NCI-H2171 treated with DMSO at 0.1 percent for 48 hours (cell line): ENCODE measurements around the gene CNTNAP5.
A peak's percentile ranks its signal among the peaks of the same experiment; 100 is the strongest.

ENCODE experiments used
- DNase-seq: peaks from one replicate; lab custom pipeline; 2025; lab: John Stamatoyannopoulos, UW

The CNTNAP5 gene

DNA sequence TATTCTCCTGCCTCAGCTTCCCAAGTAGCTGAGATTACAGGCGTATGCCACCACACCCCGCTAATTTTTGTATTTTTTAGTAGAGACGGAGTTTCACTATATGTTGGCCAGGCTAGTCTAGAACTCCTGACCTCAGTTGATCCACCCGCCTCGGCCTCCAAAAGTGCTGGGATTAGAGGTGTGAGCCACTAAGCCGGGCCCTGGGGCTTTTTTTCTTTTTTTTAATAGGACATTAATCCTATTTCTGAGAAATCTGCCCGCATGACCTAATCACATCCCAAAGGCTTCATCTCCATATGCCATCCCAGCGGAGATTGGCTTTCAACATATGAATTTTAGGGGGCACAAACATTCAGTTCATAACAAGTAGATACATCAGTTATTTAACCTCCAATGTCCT, 128.6 kb downstream of the CNTNAP5 start:
- no peak for DNase-seq

DNA sequence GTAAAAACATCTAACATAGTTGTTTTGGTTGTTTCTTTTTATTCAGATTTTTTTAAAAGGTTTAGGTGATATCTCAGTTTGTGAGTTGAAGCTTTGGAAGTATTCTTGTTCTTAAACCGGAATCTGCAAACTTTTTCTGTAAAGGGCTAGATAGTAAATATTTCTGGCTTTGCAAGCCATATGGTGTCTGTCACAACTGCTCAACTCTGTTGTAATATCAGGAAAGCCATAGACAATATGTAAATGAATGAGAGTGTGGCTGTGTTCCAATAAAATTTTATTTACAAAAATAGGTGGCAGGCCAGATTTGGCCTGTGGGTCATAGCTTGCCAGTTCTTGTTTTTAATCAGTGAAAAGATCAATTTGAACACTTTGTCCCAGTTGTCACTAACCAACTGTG, 134.1 kb downstream of the CNTNAP5 start:
- DNase-seq, result peak; percentile 56

DNA sequence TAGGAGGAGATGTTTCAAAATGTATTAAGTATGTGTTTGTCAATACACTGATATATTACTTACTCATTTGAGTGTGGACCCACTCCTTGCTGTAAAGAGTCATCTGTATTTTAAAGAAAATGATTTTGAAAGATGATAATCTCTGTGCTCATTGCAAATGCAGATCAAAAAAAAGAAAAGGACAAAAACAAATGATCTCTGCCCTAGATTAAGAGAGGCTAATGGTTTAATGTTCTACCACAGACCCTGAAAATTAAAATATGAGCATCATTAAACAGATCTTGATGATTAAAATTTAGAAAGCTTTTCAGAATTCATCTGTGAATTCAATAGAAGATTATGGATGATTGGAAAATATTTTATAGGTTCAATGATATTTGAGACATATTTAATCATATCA, 136.5 kb downstream of the CNTNAP5 start:
- peak; percentile 37 for DNase-seq

DNA sequence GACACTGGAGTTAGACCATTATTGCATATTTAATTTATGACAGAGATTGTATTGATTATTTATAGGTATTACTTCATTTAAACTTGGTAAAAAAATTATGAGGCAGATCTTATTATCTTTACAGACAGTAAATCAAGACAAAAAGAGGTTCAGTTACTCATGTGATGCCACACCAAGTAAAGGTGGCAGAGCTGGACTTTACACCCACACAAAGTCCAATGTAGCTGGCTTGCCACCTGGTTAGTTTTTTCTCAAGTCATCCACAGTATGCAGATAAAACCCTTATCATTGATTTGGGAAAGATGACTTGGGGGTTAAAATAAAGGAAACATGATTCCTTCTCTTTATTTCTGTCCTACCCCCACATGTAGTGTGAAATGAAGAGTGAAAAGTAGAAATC, 137.2 kb downstream of the CNTNAP5 start:
- no peak for DNase-seq

DNA sequence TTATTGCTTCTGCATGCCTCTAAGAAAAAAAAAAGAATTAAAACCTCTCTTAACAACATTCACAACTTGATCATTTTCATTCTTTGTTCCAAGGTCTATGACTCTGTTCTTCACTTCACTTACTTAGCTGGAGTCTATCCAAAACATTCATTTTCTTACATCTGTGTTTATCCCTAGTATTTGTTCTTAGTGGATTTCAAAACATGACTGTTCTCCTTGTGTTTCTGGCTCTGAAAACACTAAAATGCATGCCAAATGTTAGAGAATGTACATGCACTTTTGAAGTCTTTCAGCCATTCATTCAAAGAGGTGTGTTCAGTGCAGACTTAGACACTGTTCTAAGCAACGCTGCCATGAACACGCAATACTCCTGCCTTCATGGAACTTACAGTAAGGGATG, 138.8 kb downstream of the CNTNAP5 start:
- DNase-seq, result no peak

DNA sequence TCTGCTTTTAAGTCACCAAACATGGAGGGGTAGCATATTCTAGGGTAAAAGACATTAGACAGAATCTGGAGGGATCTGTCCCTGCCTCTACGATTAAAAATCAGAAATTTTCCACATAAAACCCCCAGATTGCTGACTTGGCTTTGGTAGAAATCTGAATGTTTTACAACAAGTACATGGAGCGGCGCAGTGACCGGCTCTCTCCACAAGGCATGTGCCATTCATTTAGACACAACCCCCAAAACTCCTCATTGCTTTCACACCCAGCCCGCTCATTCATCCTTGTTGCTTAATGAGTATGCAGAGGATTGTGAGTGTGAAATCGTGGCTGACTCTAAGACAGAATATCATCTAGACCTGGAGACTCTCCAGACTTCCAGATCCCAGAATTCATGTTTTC, 140.6 kb downstream of the CNTNAP5 start:
- no peak for DNase-seq

DNA sequence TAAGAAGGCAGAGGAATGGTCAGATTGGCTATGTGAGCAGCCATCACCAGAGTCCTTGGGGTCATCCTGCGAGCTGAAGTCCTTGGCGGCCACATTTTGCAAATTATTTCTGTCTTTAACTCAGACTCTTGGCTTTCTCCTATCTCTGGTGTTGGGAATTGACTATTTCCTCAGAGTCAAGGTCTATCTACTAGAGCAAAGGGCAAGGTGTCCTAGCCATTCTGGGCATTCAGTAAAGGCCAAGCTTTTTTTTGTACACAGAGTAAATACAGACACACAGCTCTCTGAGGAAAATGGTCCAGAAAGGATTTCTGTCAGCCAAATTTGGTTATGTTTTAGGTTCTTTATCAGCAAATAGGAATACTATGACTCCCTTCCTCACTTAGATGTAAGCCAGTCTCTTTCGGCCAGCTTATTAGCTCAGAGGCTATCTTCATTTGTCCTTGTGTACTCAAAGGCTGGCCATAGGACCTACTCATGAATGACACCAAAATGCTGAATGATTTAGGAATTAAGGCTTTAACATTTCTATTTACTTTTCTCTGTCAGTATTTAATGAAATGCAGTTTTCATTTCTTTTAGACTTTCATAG, 146.5 kb downstream of the CNTNAP5 start:
- DNase-seq, result no peak

DNA sequence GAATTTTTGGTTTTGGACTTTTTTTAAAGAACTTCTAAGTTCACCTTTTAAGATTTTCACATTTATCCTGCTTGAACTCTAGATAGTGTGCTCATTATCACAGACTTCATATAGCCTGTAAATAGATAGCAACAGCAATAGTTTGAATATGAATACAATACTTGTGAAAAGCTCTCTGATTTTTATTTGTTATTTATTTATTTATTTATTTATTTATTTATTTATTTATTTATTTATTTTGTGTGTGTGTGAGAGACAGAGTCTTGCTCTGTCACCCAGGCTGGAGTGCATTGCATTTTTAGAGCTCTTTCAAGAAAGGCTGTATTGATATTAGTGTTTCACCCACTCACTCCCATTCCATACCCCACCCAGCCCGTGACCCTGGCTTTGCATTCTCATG, 153.6 kb downstream of the CNTNAP5 start:
- DNase-seq, result no peak

DNA sequence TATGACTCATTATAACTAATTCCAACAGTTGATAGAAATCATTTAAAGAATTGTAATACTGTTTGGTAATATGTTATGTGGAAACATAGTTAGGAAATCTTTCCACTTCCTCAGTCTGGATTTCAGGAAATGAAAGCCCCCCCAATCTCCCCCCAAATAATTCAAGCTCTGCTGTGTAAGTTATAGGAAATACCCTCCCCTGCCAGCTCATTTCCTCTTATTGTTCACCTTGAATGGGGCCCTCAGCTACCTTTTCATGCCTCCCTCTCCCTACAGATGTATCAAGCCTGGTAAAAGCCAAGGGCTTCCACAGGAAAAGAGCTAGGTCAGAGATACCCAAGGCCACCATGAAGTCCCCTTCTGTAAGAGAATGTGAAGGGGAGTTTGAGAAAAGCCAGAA, 155.5 kb downstream of the CNTNAP5 start:
- DNase-seq, result no peak

DNA sequence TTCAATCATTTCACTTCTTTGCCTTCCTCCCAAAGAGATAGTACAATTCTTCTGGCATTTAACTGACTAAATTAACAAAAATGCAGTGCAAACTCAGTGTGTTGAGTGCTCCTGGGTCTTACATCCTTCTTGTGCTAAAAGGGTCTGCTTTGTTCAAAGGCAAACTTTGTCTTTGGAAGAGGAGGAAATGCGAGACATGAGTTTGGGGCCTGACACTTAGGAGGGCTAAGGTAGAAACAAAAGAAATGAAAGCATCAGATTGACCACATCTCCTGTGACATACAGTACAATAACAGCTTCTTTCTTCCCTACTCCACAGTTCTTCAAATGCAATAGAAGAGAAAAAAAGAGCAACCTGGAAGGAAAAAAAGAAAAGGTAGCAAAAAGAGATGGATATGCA, 161.7 kb downstream of the CNTNAP5 start:
- no peak for DNase-seq

DNA sequence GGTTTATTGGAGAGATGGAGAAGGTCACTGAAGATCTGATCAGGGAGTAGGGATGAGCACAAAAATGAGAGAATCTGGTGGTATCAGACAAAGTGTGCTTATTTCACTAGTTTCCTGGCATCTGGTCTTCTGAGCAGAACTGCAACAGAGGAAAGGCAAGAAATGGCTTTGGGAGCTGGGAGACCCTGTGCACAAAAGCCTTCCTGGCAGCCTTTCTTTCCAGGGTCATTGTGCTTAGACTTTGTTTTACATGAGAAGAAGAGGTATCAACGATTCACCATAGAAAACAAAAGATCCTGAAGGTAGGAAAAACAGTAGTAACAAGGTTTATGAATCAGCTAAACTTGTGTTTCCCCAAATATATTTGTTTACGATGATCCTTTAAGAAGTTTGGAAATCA, 162.9 kb downstream of the CNTNAP5 start:
- no peak for DNase-seq

DNA sequence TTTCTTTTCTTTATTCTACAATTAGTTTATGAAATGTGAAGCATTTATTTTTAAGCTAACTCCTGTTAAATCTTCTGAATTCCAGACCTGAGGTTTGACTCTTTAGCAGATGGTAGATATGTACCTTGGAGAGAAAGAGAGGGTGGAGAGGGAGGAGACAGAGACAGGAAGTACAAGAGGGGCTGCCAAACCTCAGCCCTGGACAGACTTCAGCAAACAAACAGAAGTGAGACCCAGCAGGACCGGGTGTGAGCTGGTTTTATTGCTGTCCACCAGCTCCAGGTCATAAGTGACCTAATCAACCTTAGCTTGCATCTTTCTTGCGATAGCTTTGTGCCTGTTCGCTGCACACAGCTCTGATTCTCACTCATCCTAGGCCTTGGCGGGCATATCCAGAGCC, 168.6 kb downstream of the CNTNAP5 start:
- DNase-seq, result no peak

DNA sequence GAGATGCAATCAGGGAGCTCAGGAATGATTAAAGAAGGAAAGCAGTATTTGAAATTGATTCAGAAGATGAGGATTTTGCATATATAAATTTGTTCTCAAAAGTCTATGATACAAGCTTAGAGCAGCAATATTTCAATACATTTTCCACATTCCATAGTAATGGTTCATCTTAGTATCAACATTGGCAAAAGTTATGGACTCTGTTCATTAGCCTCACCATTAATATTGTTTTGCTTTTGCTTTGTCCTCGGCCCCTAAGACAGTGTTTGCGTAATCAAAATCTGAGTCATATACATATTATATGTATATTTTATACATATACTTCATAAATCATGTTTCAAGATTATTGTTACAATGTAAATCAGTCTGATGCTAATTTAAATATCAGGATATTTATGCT, 176.6 kb downstream of the CNTNAP5 start:
- no peak for DNase-seq

DNA sequence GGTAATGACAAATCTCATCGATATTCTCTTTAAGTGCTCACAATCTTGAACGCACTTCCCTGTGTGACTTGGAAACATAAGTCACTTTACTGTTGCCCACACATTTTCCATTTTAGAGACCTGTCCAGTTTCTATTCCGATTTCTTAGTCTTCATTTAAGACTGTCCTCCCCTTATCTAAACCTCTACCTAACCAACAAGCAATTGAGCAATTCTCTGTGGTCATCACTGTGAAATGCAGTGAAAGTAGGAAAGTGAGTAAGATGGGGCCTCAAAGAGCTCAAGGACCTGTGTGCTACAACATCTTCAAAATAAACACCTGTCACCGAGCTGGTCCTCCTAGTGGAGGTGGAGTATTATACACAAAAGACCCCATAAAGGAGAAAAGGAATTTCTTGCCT, 184.4 kb downstream of the CNTNAP5 start:
- DNase-seq, result no peak

DNA sequence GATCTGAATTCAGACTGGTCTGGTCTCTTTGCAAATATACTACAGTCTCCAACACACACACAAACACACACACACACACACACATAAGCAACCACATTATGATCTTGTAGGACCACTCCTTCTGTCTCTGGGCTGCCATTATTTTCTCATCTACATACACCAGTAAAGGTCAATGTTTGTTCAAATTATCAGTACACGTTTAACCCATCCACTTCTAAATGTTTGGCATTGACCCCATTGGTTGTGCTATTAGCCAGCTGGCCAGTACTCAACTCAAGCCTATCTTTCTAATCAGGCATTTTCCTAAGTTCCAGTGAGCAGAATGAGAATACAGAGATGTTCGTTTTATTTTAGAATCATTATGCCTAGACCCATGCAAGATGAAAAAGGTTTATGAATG, 186.4 kb downstream of the CNTNAP5 start:
- no peak for DNase-seq

DNA sequence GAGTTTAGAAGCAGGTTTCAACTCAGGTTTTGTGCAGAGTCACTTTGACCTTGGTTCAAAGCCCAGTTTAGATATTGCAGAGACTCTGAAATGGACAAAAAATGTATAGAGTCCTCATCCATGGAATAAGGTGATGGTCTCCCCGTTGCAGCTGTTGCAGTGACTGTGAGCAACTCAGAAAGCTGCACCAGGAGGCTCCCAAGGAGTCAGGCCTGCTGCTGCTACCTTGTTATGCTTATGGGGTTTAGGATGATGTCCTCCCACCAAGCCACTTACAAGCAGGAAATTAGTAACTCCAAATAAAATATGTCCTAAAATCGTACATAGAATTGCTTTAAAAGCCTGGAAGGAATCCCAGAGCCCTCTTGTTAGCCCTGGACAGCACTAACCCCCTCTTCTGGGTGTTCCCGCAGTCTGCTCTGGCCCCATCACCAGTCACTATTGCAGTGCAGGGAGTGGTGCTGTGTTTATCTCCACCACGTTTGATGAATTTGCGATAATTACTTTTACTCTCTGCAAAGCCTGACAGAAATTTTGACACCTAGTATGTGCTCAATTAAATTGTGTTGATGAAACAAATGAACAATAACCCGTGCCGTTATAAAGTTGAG, 189.0 kb downstream of the CNTNAP5 start:
- DNase-seq, result no peak

DNA sequence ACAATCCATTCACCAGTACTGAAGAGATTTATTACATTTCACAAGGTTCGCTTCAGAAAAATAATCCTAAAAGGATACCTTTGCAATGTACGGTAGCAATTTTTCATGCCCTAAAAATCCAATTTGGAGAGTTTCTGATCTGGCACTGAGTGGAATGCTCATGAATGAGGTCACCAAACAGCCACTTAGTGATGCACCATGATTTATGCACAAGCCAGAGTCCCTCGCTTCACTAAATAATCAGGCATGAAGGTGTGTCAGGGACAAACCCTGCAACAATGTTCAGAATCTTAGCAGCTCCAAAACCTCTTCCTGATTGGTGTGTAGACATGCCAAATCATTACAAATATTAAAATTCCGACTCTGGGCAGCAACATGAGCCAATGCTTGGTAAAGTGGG, 221.1 kb downstream of the CNTNAP5 start:
- no peak for DNase-seq

DNA sequence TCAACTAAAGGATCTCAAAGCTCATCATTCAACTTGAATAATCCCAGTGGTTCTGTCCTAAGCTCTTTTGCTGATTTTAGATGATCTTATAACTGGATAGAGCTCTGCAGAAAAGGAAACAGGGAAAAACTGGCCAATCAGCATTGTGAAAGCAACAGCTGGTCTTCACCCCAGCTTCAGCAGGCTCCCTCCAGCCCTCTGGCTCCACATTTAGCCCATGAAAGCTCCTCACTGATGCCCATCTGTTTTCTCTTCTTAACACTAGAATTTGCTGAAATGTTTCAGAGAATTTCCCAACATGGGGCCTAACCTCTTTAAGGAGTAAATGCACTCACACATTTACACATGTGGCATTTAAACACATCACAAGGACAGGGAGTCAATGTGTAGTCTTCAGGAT, 223.3 kb downstream of the CNTNAP5 start:
- DNase-seq, result no peak

DNA sequence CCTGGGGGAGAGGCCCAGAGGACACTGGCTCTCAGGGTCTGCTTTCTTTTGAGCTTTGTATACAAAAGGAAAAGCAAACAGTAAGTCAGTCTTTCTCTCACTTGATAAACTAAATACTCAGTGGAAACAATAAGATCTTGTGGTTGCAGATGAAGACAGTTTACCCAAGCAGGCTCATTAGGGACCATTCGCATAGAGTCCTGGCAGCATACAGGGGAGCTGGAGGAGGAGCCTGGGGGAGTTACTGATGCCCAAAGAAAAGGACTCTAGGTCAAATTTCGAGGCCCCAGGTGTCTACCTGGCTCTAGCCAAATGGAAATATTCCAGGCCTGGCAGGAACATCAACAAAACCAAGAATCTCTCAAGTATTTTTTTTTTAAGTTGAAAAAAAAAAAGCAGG, 225.3 kb downstream of the CNTNAP5 start:
- DNase-seq, result peak; percentile 57

DNA sequence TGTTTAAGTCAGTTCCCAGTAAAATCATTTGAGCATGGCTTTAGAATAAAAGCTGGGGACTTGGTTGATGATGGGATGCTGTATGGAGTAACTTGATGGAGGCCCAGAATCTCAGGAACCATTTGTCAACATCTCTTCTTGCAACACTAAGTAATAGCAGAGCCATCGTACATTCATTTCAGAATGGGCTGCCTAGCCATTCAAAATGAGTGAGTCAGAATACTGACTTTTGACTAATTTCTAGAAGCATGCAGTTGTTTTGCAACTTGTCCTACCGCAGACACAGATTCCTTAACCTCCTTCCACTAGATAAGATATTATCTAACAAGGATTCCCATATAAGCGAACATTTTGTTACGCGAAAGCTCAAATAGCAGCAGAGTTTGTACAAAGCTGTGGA, 229.5 kb downstream of the CNTNAP5 start:
- no peak for DNase-seq

DNA sequence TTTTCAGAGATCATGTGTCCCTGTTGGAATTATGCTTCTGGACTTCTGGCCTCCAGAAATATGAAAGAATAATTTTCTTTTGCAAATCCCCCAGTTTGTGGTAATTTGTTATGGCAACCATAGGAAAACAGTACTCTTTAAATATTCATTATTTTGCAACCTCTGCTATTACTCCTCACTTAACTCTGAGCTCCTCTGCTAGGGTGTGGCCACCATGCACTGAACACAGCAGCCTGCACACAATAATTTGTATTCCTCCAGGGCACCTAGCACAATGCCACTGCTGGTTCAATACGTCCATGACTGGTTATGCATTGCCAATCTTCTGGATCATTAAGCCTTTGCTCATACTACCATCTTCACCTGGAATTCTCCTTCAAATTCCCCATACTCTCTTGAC, 232.0 kb downstream of the CNTNAP5 start:
- no peak for DNase-seq

DNA sequence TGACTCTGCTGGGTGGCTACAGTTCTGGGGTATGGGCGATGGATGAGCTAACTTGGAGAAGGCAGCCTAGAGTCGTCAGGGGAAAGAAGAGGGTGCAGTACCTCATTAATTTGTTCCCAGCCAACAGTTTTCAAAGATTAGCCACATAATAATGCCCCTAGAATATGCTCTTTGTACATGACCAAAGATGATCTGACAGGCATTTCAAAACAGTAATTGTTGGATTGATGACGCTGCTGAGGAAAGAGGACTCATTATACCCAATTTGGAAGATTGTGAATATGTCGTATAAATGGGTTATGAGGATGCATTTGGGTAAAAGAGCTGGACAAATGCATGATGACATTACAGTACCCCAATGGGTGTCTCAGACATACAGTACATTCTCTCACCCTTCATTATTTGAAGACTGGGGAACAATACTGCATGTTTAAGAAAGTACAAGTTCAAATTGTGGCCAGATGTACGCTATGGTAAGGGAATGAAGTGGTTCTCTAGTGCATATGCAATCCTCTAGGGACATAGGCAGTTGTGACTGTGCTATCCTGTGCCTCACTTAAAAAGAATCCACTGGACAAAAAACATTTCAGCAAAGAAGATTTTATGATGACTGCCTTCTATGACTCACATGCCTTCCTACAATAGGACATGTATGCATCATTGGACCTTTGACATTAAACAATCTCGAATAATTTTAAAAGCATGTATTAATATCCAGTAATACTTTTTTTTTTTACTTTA, 233.2 kb downstream of the CNTNAP5 start:
- DNase-seq, result peak; percentile 9

DNA sequence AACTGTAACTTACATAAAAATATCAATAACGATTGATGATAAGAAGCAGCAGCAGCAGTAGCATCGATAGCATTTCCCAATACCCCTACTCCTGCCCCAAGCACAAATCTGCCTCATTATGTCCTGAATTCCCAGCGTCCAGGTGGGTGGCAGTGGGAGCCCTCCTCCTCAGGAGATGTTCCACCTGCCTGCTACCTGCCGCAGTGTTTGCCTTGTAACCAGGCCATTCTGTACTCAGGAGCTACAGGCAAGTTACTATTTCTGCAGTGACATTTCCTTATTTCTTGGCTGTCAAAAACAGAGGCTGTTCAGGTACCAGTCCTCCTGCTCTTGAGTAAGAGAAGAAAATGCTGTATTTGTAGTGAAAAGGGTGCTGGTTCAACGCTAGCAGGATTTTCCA, 236.4 kb downstream of the CNTNAP5 start:
- DNase-seq, result no peak
